Measurements from ENCODE around the gene NLRC4.

NLRC4 gene

GRCh38 chr2:32229635-32230034 is 35.1 kb downstream of the NLRC4 start:
- no peak for DNase-seq (ENCODE audit: low spot score)
- in situ Hi-C loops (cut with MboI; ENCODE audit: low sequenced_read_pairs, unreplicated experiment), result no loop called here
- no peak for TF ChIP-seq CTCF (IDR thresholded peaks at IDR 0.05; ENCODE audit: borderline replicate concordance, control extremely low read depth, extremely low read depth, insufficient read depth, missing control alignments)

GRCh38 chr2:32228181-32228580 is 36.5 kb downstream of the NLRC4 start:
- no peak for TF ChIP-seq CTCF (IDR thresholded peaks at IDR 0.05; ENCODE audit: borderline replicate concordance, control extremely low read depth, extremely low read depth, insufficient read depth, missing control alignments)
- no peak for DNase-seq (ENCODE audit: low spot score)
- in situ Hi-C loops (cut with MboI; ENCODE audit: low sequenced_read_pairs, unreplicated experiment), result no loop called here

GRCh38 chr2:32227492-32227891 is 37.2 kb downstream of the NLRC4 start:
- TF ChIP-seq CTCF (IDR thresholded peaks at IDR 0.05; ENCODE audit: borderline replicate concordance, control extremely low read depth, extremely low read depth, insufficient read depth, missing control alignments), result no peak
- DNase-seq (ENCODE audit: low spot score), result no peak
- in situ Hi-C loops (cut with MboI; ENCODE audit: low sequenced_read_pairs, unreplicated experiment), result no loop called here

- DNase-seq (ENCODE audit: low spot score), result no peak
- in situ Hi-C loops (cut with MboI; ENCODE audit: low sequenced_read_pairs, unreplicated experiment), result no loop called here
- no peak for TF ChIP-seq CTCF (IDR thresholded peaks at IDR 0.05; ENCODE audit: borderline replicate concordance, control extremely low read depth, extremely low read depth, insufficient read depth, missing control alignments)
Observed at GRCh38 chr2:32222966-32223365, 41.7 kb downstream of the NLRC4 start.

GRCh38 chr2:32220445-32220844 is 44.2 kb downstream of the NLRC4 start:
- in situ Hi-C loops (cut with MboI; ENCODE audit: low sequenced_read_pairs, unreplicated experiment), result no loop called here
- no peak for DNase-seq (ENCODE audit: low spot score)

GRCh38 chr2:32212295-32212694 is 52.4 kb downstream of the NLRC4 start:
- no peak for DNase-seq (ENCODE audit: low spot score)
- TF ChIP-seq CTCF (IDR thresholded peaks at IDR 0.05; ENCODE audit: borderline replicate concordance, control extremely low read depth, extremely low read depth, insufficient read depth, missing control alignments), result no peak
- in situ Hi-C loops (cut with MboI; ENCODE audit: low sequenced_read_pairs, unreplicated experiment), result no loop called here

More at GRCh38 chr2:32220445-32220844, 44.2 kb downstream of the NLRC4 start:
- TF ChIP-seq CTCF (IDR thresholded peaks at IDR 0.05; ENCODE audit: borderline replicate concordance, control extremely low read depth, extremely low read depth, insufficient read depth, missing control alignments), result no peak
